Ectodermal cell (in vitro differentiated cells): ENCODE data around the gene NOG.

Experiments
- H3K27ac ChIP-seq: 2 replicates; pipeline ENCODE4 v1.7.0; 2013; ENCODE audit warnings: mild to moderate bottlenecking, low read depth, low read length; ENCODE audit not compliant: insufficient read depth, poor library complexity, severe bottlenecking
- H3K27me3 ChIP-seq: 2 replicates; pipeline ENCODE4 v1.7.0; 2013; ENCODE audit warnings: mild to moderate bottlenecking, low read length; ENCODE audit not compliant: insufficient read depth, control insufficient read depth, poor library complexity, severe bottlenecking
- H3K36me3 ChIP-seq: one replicate; pipeline ENCODE4 v1.7.0; 2013; ENCODE audit warnings: low read length; ENCODE audit not compliant: control insufficient read depth, insufficient read depth
- H3K4me1 ChIP-seq: one replicate; pipeline ENCODE4 v1.7.0; 2013; ENCODE audit warnings: low read length; ENCODE audit not compliant: control insufficient read depth, insufficient read depth
- H3K4me3 ChIP-seq: 2 replicates; pipeline ENCODE4 v1.7.0; 2013; ENCODE audit warnings: low read depth, low read length, control low read depth; ENCODE audit not compliant: insufficient read depth
- H3K9me3 ChIP-seq: 2 replicates; pipeline ENCODE4 v1.7.0; 2013; ENCODE audit warnings: mild to moderate bottlenecking, low read length, moderate library complexity; ENCODE audit not compliant: control insufficient read depth
- WGBS, 2 experiments: methylation state at CpG; one replicate each; pipeline ENCODE4 v1.1.7; 2013; ENCODE audit warnings: missing lambda C conversion rate in 2 of 2; 5-methylcytosine and 5-hydroxymethylcytosine counted together

NOG gene

GRCh38 chr17:56604691-56605290 is 11.3 kb downstream of the NOG start:
- Histone ChIP-seq H3K9me3 (no peaks in the 10 kb centered on the region), H3K36me3 (no peaks in the 10 kb centered on the region), H3K27ac (no peak overlapping the region), H3K4me1 (peaks cover 7% of the 10 kb centered on the region), H3K27me3 (no peaks in the 10 kb centered on the region), H3K4me3 (no peak overlapping the region)
- 89 to 92% methylated on average over 1 of the region's 1 CpG for WGBS, 2 experiments

- WGBS, 2 experiments, result 93% methylated on average over 4 of the region's 4 CpGs
- Histone ChIP-seq H3K4me3 (no peak overlapping the region), H3K36me3 (no peaks in the 10 kb centered on the region), H3K4me1 (no peaks in the 10 kb centered on the region), H3K9me3 (no peaks in the 10 kb centered on the region), H3K27ac (no peak overlapping the region), H3K27me3 (no peaks in the 10 kb centered on the region)
Observed at GRCh38 chr17:56608944-56609343, 15.4 kb downstream of the NOG start.

- H3K4me1 ChIP-seq, result no peaks in the 10 kb centered on the region
- WGBS, 2 experiments, result 90 to 98% methylated on average over 2 to 3 of the region's 3 CpGs
- no peaks in the 10 kb centered on the region for H3K9me3 ChIP-seq
- H3K27ac ChIP-seq, result no peak overlapping the region
- no peak overlapping the region for H3K4me3 ChIP-seq
- no peaks in the 10 kb centered on the region for H3K36me3 ChIP-seq
- H3K27me3 ChIP-seq, result no peaks in the 10 kb centered on the region
Observed at GRCh38 chr17:56610321-56610720, 16.8 kb downstream of the NOG start.

GRCh38 chr17:56613131-56613530 is 19.6 kb downstream of the NOG start:
- WGBS, 2 experiments, result 78 to 82% methylated on average over 2 of the region's 2 CpGs
- Histone ChIP-seq H3K36me3 (no peaks in the 10 kb centered on the region), H3K27me3 (no peaks in the 10 kb centered on the region), H3K4me3 (no peak overlapping the region), H3K9me3 (no peaks in the 10 kb centered on the region), H3K4me1 (no peaks in the 10 kb centered on the region), H3K27ac (no peak overlapping the region)

GRCh38 chr17:56614522-56614921 is 21.0 kb downstream of the NOG start:
- no peaks in the 10 kb centered on the region for H3K9me3 ChIP-seq
- H3K27ac ChIP-seq, result no peak overlapping the region
- no peaks in the 10 kb centered on the region for H3K36me3 ChIP-seq
- H3K4me3 ChIP-seq, result no peak overlapping the region
- no peaks in the 10 kb centered on the region for H3K4me1 ChIP-seq
- WGBS, 2 experiments, result 91 to 95% methylated on average over 2 of the region's 2 CpGs
- no peaks in the 10 kb centered on the region for H3K27me3 ChIP-seq

GRCh38 chr17:56616239-56616638 is 22.7 kb downstream of the NOG start:
- Histone ChIP-seq H3K27ac (no peak overlapping the region), H3K4me1 (no peaks in the 10 kb centered on the region)
- WGBS, 2 experiments, result 96 to 98% methylated on average over 2 of the region's 2 CpGs

GRCh38 chr17:56623383-56623782 is 29.9 kb downstream of the NOG start:
- Histone ChIP-seq H3K27me3 (no peaks in the 10 kb centered on the region), H3K27ac (no peak overlapping the region), H3K4me1 (no peaks in the 10 kb centered on the region), H3K4me3 (no peak overlapping the region), H3K9me3 (no peaks in the 10 kb centered on the region), H3K36me3 (no peaks in the 10 kb centered on the region)
- 94 to 99% methylated on average over 1 of the region's 1 CpG for WGBS, 2 experiments

More at GRCh38 chr17:56616239-56616638, 22.7 kb downstream of the NOG start:
- Histone ChIP-seq H3K9me3 (no peaks in the 10 kb centered on the region), H3K4me3 (no peak overlapping the region), H3K36me3 (no peaks in the 10 kb centered on the region), H3K27me3 (no peaks in the 10 kb centered on the region)

GRCh38 chr17:56624309-56624708 is 30.8 kb downstream of the NOG start:
- H3K27ac ChIP-seq, result no peak overlapping the region
- H3K27me3 ChIP-seq, result no peaks in the 10 kb centered on the region
- H3K4me3 ChIP-seq, result no peak overlapping the region
- H3K36me3 ChIP-seq, result no peaks in the 10 kb centered on the region
- no peaks in the 10 kb centered on the region for H3K4me1 ChIP-seq
- 78 to 88% methylated on average over 2 of the region's 2 CpGs for WGBS, 2 experiments
- H3K9me3 ChIP-seq, result no peaks in the 10 kb centered on the region

- Histone ChIP-seq H3K9me3 (no peaks in the 10 kb centered on the region), H3K27me3 (no peaks in the 10 kb centered on the region), H3K4me3 (no peak overlapping the region), H3K27ac (no peak overlapping the region), H3K4me1 (no peaks in the 10 kb centered on the region), H3K36me3 (no peaks in the 10 kb centered on the region)
- WGBS, 2 experiments, result 71 to 81% methylated on average over 4 of the region's 4 CpGs
Observed at GRCh38 chr17:56624912-56625311, 31.4 kb downstream of the NOG start.

- 46 to 52% methylated on average over 7 of the region's 7 CpGs for WGBS, 2 experiments
- H3K27ac ChIP-seq, result no peak overlapping the region
- H3K36me3 ChIP-seq, result no peaks in the 10 kb centered on the region
- H3K4me1 ChIP-seq, result no peaks in the 10 kb centered on the region
- no peaks in the 10 kb centered on the region for H3K27me3 ChIP-seq
- no peaks in the 10 kb centered on the region for H3K9me3 ChIP-seq
- no peak overlapping the region for H3K4me3 ChIP-seq
Observed at GRCh38 chr17:56629531-56630075, 36.1 kb downstream of the NOG start.
